Measurements from ENCODE around the gene ZDHHC20.

DNA sequence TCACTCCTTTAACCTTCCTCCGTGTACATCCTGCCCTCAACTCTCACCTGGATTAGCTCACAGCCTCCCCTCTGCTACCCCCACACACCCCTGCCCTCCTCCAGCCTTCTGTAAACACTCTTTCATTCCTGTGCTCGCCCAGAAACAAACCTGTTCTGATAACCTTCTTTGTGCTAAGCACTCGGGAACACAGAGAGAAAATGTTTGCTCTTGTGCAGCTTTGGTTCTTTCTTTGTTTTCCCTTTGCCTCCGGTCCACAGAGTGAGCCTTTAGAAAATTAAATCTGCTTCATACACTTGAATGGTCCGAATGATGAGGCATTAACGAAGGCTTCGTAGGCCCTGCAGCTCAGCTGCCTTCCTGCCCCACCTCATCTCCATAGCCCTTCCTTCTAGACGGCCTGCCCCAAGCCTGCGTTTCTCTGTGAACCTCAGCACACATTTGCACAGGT is 6.6 kb upstream of the ZDHHC20 start:
- TF ChIP-seq, protein P1, sequence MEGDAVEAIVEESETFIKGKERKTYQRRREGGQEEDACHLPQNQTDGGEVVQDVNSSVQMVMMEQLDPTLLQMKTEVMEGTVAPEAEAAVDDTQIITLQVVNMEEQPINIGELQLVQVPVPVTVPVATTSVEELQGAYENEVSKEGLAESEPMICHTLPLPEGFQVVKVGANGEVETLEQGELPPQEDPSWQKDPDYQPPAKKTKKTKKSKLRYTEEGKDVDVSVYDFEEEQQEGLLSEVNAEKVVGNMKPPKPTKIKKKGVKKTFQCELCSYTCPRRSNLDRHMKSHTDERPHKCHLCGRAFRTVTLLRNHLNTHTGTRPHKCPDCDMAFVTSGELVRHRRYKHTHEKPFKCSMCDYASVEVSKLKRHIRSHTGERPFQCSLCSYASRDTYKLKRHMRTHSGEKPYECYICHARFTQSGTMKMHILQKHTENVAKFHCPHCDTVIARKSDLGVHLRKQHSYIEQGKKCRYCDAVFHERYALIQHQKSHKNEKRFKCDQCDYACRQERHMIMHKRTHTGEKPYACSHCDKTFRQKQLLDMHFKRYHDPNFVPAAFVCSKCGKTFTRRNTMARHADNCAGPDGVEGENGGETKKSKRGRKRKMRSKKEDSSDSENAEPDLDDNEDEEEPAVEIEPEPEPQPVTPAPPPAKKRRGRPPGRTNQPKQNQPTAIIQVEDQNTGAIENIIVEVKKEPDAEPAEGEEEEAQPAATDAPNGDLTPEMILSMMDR (IDR thresholded peaks at IDR 0.05; ENCODE audit: low read depth, low read length, poor library complexity, severe bottlenecking) = no peak
- TF ChIP-seq EZH2phosphoT487 (IDR thresholded peaks at IDR 0.05; ENCODE audit: borderline replicate concordance, low read length) = no peak

Data from DOHH2 (cell line).